ENCODE measurements around the gene KRTAP12-4. TPM values are rescaled to one million over a fixed set of nuclear protein-coding genes. Genes with fewer than 3 reads are reported as not detected.

KRTAP12-4 gene
- total RNA-seq, 1 experiment from 2014 or later: not detected

GRCh38 chr21:44657635-44658540, 3.4 kb upstream of the KRTAP12-4 start, which contains the start of gene KRTAP12-3:
Gene KRTAP12-3 (plus strand): TSS chr21:44657932. CDS start chr21:44657980, 48 bp downstream.
- BruUV-seq (replicated peaks): no TSS peak
- no peak for DNase-seq (ENCODE audit: unreplicated experiment)
- ChIA-PET CTCF (interaction anchor here (0.7 kb wide), 2 partner anchors 85 to 147 kb away, joined by 3 read pairs; no protein-coding TSS in a partner anchor), POLR2A (no interaction called here)
- Mint-ChIP-seq H3K36me3 (ENCODE audit: insufficient read depth, unreplicated experiment) (no peaks in the 10 kb centered on the region), H3K9me3 (ENCODE audit: unreplicated experiment) (no peaks in the 10 kb centered on the region), H3K27ac (ENCODE audit: low read depth, unreplicated experiment) (no peak within 1 kb of the TSS), H3K27me3 (ENCODE audit: insufficient read depth, unreplicated experiment) (peaks cover 80% of the 10 kb centered on the region), H3K4me1 (ENCODE audit: insufficient read depth, unreplicated experiment) (no peaks in the 10 kb centered on the region), H3K4me3 (ENCODE audit: unreplicated experiment) (no peak within 1 kb of the TSS)
- TF ChIP-seq, protein P1, sequence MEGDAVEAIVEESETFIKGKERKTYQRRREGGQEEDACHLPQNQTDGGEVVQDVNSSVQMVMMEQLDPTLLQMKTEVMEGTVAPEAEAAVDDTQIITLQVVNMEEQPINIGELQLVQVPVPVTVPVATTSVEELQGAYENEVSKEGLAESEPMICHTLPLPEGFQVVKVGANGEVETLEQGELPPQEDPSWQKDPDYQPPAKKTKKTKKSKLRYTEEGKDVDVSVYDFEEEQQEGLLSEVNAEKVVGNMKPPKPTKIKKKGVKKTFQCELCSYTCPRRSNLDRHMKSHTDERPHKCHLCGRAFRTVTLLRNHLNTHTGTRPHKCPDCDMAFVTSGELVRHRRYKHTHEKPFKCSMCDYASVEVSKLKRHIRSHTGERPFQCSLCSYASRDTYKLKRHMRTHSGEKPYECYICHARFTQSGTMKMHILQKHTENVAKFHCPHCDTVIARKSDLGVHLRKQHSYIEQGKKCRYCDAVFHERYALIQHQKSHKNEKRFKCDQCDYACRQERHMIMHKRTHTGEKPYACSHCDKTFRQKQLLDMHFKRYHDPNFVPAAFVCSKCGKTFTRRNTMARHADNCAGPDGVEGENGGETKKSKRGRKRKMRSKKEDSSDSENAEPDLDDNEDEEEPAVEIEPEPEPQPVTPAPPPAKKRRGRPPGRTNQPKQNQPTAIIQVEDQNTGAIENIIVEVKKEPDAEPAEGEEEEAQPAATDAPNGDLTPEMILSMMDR (IDR thresholded peaks at IDR 0.05; ENCODE audit: unreplicated experiment): no peak
- intact Hi-C loops (cut with micrococcal nuclease): no loop called here

DNA sequence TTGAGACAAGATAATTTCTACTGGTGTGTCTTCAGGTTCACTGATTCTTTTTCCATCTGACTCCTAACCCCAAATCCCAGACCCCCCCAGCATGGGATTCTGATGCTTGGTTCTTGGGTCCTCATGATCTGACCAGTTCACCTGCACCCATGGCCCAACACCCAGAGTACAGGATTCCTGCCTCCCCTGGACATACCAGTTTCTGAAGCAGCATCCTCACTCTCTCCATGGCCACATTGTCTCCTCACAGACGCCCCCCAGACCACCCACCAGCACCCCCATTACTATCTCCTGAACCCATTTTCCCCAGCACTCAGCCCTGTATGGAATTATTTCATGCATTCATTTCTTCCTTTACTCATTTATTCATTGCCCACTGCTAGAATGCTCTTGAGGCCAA, 2.4 kb upstream of the KRTAP12-4 start:
- Mint-ChIP-seq H3K9me3 (ENCODE audit: unreplicated experiment) (no peaks in the 10 kb centered on the region), H3K27ac (ENCODE audit: low read depth, unreplicated experiment) (no peak overlapping the region), H3K36me3 (ENCODE audit: insufficient read depth, unreplicated experiment) (no peaks in the 10 kb centered on the region), H3K4me3 (ENCODE audit: unreplicated experiment) (no peak overlapping the region), H3K4me1 (ENCODE audit: insufficient read depth, unreplicated experiment) (no peaks in the 10 kb centered on the region), H3K27me3 (ENCODE audit: insufficient read depth, unreplicated experiment) (peaks cover 70% of the 10 kb centered on the region)
- TF ChIP-seq, protein P1 (IDR thresholded peaks at IDR 0.05; ENCODE audit: unreplicated experiment): no peak
- BruUV-seq (replicated peaks): no TSS peak
- ChIA-PET CTCF (no interaction called here), POLR2A (no interaction called here)
- no peak for DNase-seq (ENCODE audit: unreplicated experiment)
- intact Hi-C loops (cut with micrococcal nuclease): no loop called here

- Mint-ChIP-seq H3K27ac (ENCODE audit: low read depth, unreplicated experiment) (no peak overlapping the region), H3K4me3 (ENCODE audit: unreplicated experiment) (no peak overlapping the region), H3K27me3 (ENCODE audit: insufficient read depth, unreplicated experiment) (peaks cover 45% of the 10 kb centered on the region), H3K9me3 (ENCODE audit: unreplicated experiment) (no peaks in the 10 kb centered on the region), H3K36me3 (ENCODE audit: insufficient read depth, unreplicated experiment) (no peaks in the 10 kb centered on the region), H3K4me1 (ENCODE audit: insufficient read depth, unreplicated experiment) (no peaks in the 10 kb centered on the region)
- POLR2A ChIA-PET: no interaction called here
- DNase-seq (ENCODE audit: unreplicated experiment): no peak
- TF ChIP-seq, protein P1 (IDR thresholded peaks at IDR 0.05; ENCODE audit: unreplicated experiment): no peak
- BruUV-seq (replicated peaks): no TSS peak
- intact Hi-C loops (cut with micrococcal nuclease): no loop called here
- CTCF ChIA-PET: no interaction called here
These were observed 543 bp downstream of the KRTAP12-4 start for GRCh38 chr21:44653656-44654575.

DNA sequence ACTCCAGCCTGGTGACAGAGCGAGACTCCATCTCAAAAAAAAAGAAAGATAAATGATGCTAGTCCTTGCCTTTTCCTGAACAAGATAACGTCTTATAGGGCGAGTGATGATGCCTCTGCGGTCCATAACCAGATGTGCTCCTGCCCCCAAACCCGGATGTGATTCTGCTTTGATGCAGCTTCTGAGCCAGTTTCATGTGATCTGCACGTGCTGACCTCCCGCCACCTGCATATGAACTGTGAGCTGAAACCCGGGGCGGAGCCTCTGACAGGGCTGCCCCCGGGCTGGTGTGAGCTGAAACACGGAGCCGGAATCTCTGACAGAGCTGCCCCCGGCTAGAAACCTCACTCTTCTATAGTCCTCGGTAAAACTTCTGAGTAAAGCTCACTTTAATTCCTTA, 1.3 kb downstream of the KRTAP12-4 start:
- BruUV-seq (replicated peaks): no TSS peak
- DNase-seq (ENCODE audit: unreplicated experiment): no peak
- Mint-ChIP-seq H3K4me3 (ENCODE audit: unreplicated experiment) (no peak overlapping the region), H3K36me3 (ENCODE audit: insufficient read depth, unreplicated experiment) (no peaks in the 10 kb centered on the region), H3K27me3 (ENCODE audit: insufficient read depth, unreplicated experiment) (peaks cover 42% of the 10 kb centered on the region), H3K4me1 (ENCODE audit: insufficient read depth, unreplicated experiment) (no peaks in the 10 kb centered on the region), H3K9me3 (ENCODE audit: unreplicated experiment) (no peaks in the 10 kb centered on the region), H3K27ac (ENCODE audit: low read depth, unreplicated experiment) (no peak overlapping the region)
- ChIA-PET POLR2A (no interaction called here), CTCF (no interaction called here)
- TF ChIP-seq, protein P1 (IDR thresholded peaks at IDR 0.05; ENCODE audit: unreplicated experiment): no peak
- intact Hi-C loops (cut with micrococcal nuclease): no loop called here

Measured in MCF 10A (cell line).